ENCODE results near the gene TMEM52B. TPM values are rescaled to one million over a fixed set of nuclear protein-coding genes. Genes with fewer than 3 reads are reported as not detected.

TMEM52B gene
- total RNA-seq, 1 donor = not detected

DNA sequence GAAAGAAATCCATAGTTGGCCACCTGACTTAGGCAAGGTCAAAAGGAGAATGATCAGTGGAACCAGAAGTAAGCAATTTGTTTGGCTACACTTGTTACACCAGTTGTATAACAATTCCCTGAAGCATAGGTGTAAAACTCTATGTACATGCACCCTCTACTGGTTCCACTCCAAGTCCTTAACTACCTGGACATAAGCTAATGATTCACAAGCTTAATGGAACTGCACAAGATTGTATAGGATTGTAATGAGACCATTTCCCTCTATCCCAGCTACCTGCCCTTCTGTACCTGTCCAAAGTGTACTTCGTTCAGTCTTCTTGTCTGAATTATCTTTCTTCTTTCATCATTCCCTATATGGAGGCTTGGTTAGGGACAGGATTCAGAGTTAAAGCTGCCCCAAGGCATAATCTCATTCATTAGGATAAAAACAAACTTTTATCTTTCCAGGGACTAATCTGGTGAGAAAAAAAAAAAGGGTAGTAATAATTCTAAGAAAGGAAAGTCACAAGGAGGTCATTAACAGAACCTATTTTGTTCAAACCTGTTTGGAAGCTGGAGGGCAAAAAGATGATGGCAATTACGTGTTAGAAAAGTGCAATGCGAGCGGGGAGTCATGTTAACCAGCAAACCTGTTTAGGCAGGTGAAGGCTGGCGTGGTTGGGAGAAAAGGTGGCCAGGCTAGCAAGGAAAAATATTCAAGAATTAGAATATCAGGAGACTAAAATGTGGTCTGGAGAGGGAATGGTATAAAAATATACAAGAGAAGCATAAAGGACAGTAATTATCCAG is 2.8 kb upstream of the TMEM52B start:
- TF ChIP-seq, protein P1, sequence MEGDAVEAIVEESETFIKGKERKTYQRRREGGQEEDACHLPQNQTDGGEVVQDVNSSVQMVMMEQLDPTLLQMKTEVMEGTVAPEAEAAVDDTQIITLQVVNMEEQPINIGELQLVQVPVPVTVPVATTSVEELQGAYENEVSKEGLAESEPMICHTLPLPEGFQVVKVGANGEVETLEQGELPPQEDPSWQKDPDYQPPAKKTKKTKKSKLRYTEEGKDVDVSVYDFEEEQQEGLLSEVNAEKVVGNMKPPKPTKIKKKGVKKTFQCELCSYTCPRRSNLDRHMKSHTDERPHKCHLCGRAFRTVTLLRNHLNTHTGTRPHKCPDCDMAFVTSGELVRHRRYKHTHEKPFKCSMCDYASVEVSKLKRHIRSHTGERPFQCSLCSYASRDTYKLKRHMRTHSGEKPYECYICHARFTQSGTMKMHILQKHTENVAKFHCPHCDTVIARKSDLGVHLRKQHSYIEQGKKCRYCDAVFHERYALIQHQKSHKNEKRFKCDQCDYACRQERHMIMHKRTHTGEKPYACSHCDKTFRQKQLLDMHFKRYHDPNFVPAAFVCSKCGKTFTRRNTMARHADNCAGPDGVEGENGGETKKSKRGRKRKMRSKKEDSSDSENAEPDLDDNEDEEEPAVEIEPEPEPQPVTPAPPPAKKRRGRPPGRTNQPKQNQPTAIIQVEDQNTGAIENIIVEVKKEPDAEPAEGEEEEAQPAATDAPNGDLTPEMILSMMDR (IDR thresholded peaks at IDR 0.05; ENCODE audit: extremely low read depth, low read depth, low read length) = no peak
- H3K79me2 ChIP-seq (ENCODE audit: insufficient read depth, low read length) = no peaks in the 10 kb centered on the region
- H3K36me3 ChIP-seq (ENCODE audit: insufficient read depth, low read length) = no peaks in the 10 kb centered on the region
- H2AFZ ChIP-seq (ENCODE audit: low read length) = no peak overlapping the region
- no peaks in the 10 kb centered on the region for H3K9me3 ChIP-seq (ENCODE audit: low read depth, low read length)
- H3K27ac ChIP-seq (ENCODE audit: low read depth, low read length) = no peak overlapping the region
- H3K27me3 ChIP-seq (ENCODE audit: insufficient read depth, low read length) = peaks cover 3% of the 10 kb centered on the region
- peaks cover 3% of the 10 kb centered on the region for H3K4me1 ChIP-seq (ENCODE audit: insufficient read depth, low read length)
- DNase-seq (ENCODE audit: insufficient read length, low spot score, missing footprints) = no peak
- H3K4me2 ChIP-seq (ENCODE audit: insufficient read depth, low read length) = no peak overlapping the region
- H3K4me3 ChIP-seq (ENCODE audit: insufficient read depth, low read length) = no peak overlapping the region
- no peaks in the 10 kb centered on the region for H4K20me1 ChIP-seq (ENCODE audit: insufficient read depth, low read length)

DNA sequence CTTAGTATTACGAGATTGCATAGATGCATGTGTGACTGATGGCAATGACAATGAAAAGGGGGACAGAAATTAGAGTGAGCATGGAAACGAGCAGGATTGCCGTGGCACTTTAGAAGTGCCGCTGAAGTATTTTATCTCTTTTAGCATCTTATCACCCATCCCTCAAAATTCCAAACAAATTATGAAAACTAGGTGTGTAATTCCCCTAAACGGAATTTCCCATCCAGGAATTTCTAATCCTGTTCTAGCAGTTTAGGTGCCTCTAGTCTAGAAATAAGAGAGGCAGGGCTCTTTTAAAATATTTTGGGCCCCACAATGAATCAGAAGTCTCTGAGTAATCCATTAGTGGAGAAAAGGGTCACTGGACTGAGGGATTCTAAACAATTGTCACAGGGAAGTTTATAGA is 947 bp downstream of the TMEM52B start:
- no peak overlapping the region for H3K4me2 ChIP-seq (ENCODE audit: insufficient read depth, low read length)
- peaks cover 3% of the 10 kb centered on the region for H3K27me3 ChIP-seq (ENCODE audit: insufficient read depth, low read length)
- peaks cover 16% of the 10 kb centered on the region for H3K4me1 ChIP-seq (ENCODE audit: insufficient read depth, low read length)
- no peak overlapping the region for H3K27ac ChIP-seq (ENCODE audit: low read depth, low read length)
- no peaks in the 10 kb centered on the region for H3K36me3 ChIP-seq (ENCODE audit: insufficient read depth, low read length)
- DNase-seq (ENCODE audit: insufficient read length, low spot score, missing footprints) = peak; percentile 37
- TF ChIP-seq, protein P1 (IDR thresholded peaks at IDR 0.05; ENCODE audit: extremely low read depth, low read depth, low read length) = no peak
- no peaks in the 10 kb centered on the region for H3K79me2 ChIP-seq (ENCODE audit: insufficient read depth, low read length)
- H3K4me3 ChIP-seq (ENCODE audit: insufficient read depth, low read length) = no peak overlapping the region
- no peak overlapping the region for H2AFZ ChIP-seq (ENCODE audit: low read length)
- H3K9me3 ChIP-seq (ENCODE audit: low read depth, low read length) = no peaks in the 10 kb centered on the region
- no peaks in the 10 kb centered on the region for H4K20me1 ChIP-seq (ENCODE audit: insufficient read depth, low read length)

DNA sequence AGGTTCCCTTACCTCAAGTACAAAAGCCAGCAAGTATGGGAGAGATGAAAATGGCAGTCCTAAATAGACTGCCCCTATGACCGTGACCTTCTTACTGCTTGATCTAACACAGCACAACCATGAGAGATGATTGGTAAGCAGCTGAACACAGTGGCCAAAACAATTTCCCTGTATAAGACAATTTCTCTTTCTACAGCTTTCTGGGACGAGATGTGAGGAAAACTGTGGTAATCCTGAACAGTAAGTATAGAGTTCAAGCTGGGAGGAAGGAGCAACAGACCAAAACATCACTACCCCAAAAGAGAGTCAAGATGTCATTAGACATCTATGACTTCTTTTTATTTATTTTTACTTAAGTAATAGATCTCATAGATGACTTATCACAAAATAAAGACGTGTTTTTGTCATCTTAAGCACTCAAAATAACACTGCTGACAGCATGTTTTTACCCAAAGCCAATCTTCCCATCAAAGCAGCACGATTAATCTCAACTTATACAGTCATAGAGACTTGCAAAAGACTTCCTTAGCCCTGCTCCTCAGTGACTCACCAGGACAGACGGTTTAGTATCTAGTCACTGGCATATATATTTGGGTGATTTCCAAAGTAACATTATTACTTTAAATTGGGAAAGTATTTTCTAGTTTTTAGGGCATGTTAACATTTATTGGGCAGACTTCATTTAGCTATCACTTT is 3.7 kb downstream of the TMEM52B start:
- no peaks in the 10 kb centered on the region for H3K36me3 ChIP-seq (ENCODE audit: insufficient read depth, low read length)
- H3K27me3 ChIP-seq (ENCODE audit: insufficient read depth, low read length) = peaks cover 6% of the 10 kb centered on the region
- peak overlapping the region; percentile 25 for H3K27ac ChIP-seq (ENCODE audit: low read depth, low read length)
- no peaks in the 10 kb centered on the region for H3K9me3 ChIP-seq (ENCODE audit: low read depth, low read length)
- H3K4me1 ChIP-seq (ENCODE audit: insufficient read depth, low read length) = peaks cover 17% of the 10 kb centered on the region
- H3K79me2 ChIP-seq (ENCODE audit: insufficient read depth, low read length) = no peaks in the 10 kb centered on the region
- no peak overlapping the region for H3K4me3 ChIP-seq (ENCODE audit: insufficient read depth, low read length)
- no peaks in the 10 kb centered on the region for H4K20me1 ChIP-seq (ENCODE audit: insufficient read depth, low read length)
- DNase-seq (ENCODE audit: insufficient read length, low spot score, missing footprints) = peak; percentile 79
- H3K4me2 ChIP-seq (ENCODE audit: insufficient read depth, low read length) = no peak overlapping the region
- TF ChIP-seq, protein P1 (IDR thresholded peaks at IDR 0.05; ENCODE audit: extremely low read depth, low read depth, low read length) = no peak
- H2AFZ ChIP-seq (ENCODE audit: low read length) = no peak overlapping the region

DNA sequence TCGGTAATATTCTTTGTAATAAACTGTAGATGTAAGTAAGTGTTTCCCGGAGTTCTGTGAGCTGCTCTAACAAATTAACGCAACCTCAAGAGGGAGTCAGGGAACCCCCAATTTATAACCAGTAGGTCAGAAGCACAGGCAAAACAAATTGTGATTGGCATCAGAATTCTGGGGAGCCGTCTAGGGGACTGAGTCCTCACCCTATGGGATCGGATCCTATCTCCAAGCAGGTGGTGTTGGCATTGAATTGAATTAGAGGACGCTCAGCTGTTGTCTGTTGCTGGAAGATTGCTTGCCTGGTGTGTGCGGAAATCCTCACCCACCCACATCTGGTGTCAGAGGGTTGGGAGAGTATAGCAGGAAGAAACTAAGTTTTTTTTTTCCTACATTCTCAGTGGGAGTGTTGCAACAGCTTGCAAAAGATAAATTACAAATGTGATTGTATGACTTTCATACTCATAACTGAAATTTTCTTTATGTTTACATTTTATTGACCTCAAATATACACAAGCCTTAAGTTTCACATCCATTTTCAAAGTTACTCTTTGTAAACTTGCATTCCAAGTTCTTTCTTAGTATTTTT is 5.5 kb downstream of the TMEM52B start:
- peak overlapping the region; percentile 37 for H2AFZ ChIP-seq (ENCODE audit: low read length)
- H3K9me3 ChIP-seq (ENCODE audit: low read depth, low read length) = no peaks in the 10 kb centered on the region
- DNase-seq (ENCODE audit: insufficient read length, low spot score, missing footprints) = peak; percentile 54
- TF ChIP-seq, protein P1 (IDR thresholded peaks at IDR 0.05; ENCODE audit: extremely low read depth, low read depth, low read length) = no peak
- no peaks in the 10 kb centered on the region for H3K79me2 ChIP-seq (ENCODE audit: insufficient read depth, low read length)
- H3K4me3 ChIP-seq (ENCODE audit: insufficient read depth, low read length) = no peak overlapping the region
- peak overlapping the region; percentile 23 for H3K4me2 ChIP-seq (ENCODE audit: insufficient read depth, low read length)
- no peaks in the 10 kb centered on the region for H3K36me3 ChIP-seq (ENCODE audit: insufficient read depth, low read length)
- H3K27me3 ChIP-seq (ENCODE audit: insufficient read depth, low read length) = peaks cover 3% of the 10 kb centered on the region
- H4K20me1 ChIP-seq (ENCODE audit: insufficient read depth, low read length) = no peaks in the 10 kb centered on the region
- peaks cover 17% of the 10 kb centered on the region for H3K4me1 ChIP-seq (ENCODE audit: insufficient read depth, low read length)
- H3K27ac ChIP-seq (ENCODE audit: low read depth, low read length) = no peak overlapping the region
